ENCODE measurements around the gene NEK10.

Gene NEK10

DNA sequence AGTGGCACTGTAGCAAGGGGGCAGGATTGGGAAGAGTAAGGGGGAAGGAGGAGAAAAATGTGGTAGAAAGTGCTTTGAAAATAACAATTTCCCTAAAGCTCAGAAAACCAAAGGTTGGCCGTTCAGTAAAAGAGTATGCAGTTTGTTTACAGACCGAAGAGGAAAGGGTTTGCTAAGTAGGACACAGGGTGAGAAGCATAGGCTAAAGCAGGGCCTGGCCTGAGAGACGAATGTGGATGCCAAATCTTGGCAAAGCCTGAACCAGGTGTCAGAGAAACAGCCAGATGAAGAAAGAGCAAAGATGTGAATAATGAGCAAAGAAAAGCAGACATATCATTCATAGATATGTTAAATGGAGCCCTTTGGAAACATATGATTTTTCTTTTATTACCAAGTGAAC lies 17.1 kb downstream of the NEK10 start:
- ATAC-seq (ENCODE audit: low read depth) (no peak), DNase-seq (ENCODE audit: low spot score) (no peak)
- TF ChIP-seq, protein P1, sequence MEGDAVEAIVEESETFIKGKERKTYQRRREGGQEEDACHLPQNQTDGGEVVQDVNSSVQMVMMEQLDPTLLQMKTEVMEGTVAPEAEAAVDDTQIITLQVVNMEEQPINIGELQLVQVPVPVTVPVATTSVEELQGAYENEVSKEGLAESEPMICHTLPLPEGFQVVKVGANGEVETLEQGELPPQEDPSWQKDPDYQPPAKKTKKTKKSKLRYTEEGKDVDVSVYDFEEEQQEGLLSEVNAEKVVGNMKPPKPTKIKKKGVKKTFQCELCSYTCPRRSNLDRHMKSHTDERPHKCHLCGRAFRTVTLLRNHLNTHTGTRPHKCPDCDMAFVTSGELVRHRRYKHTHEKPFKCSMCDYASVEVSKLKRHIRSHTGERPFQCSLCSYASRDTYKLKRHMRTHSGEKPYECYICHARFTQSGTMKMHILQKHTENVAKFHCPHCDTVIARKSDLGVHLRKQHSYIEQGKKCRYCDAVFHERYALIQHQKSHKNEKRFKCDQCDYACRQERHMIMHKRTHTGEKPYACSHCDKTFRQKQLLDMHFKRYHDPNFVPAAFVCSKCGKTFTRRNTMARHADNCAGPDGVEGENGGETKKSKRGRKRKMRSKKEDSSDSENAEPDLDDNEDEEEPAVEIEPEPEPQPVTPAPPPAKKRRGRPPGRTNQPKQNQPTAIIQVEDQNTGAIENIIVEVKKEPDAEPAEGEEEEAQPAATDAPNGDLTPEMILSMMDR (IDR thresholded peaks at IDR 0.05; ENCODE audit: poor library complexity, severe bottlenecking), result no peak
- no peaks in the 10 kb centered on the region for H3K36me3 ChIP-seq (ENCODE audit: low read depth)
- no peak overlapping the region for H3K27ac ChIP-seq (ENCODE audit: poor library complexity, severe bottlenecking)
- H3K4me1 ChIP-seq (ENCODE audit: insufficient read depth, poor library complexity, severe bottlenecking), result peaks cover 13% of the 10 kb centered on the region
- H3K4me3 ChIP-seq (ENCODE audit: severe bottlenecking), result no peak overlapping the region
- H3K27me3 ChIP-seq (ENCODE audit: insufficient read depth, poor library complexity, severe bottlenecking), result no peaks in the 10 kb centered on the region
- no peaks in the 10 kb centered on the region for H3K9me3 ChIP-seq (ENCODE audit: severe bottlenecking)

GRCh38 chr3:27349832-27350231 lies 19.4 kb downstream of the NEK10 start:
- Histone ChIP-seq H3K36me3 (ENCODE audit: low read depth) (no peaks in the 10 kb centered on the region), H3K9me3 (ENCODE audit: severe bottlenecking) (no peaks in the 10 kb centered on the region), H3K4me1 (ENCODE audit: insufficient read depth, poor library complexity, severe bottlenecking) (peaks cover 17% of the 10 kb centered on the region), H3K4me3 (ENCODE audit: severe bottlenecking) (no peak overlapping the region), H3K27ac (ENCODE audit: poor library complexity, severe bottlenecking) (peak overlapping the region; percentile 41), H3K27me3 (ENCODE audit: insufficient read depth, poor library complexity, severe bottlenecking) (no peaks in the 10 kb centered on the region)
- TF ChIP-seq, protein P1 (IDR thresholded peaks at IDR 0.05; ENCODE audit: poor library complexity, severe bottlenecking), result no peak
- no peak for DNase-seq (ENCODE audit: low spot score)
- ATAC-seq (ENCODE audit: low read depth), result peak; percentile 78

- DNase-seq (ENCODE audit: low spot score) (no peak), ATAC-seq (ENCODE audit: low read depth) (peak; percentile 35; the same call in 1 of the 3 replicates)
- H3K27ac ChIP-seq (ENCODE audit: poor library complexity, severe bottlenecking), result no peak overlapping the region
- TF ChIP-seq, protein P1 (IDR thresholded peaks at IDR 0.05; ENCODE audit: poor library complexity, severe bottlenecking), result no peak
- no peaks in the 10 kb centered on the region for H3K36me3 ChIP-seq (ENCODE audit: low read depth)
- peaks cover 9% of the 10 kb centered on the region for H3K4me1 ChIP-seq (ENCODE audit: insufficient read depth, poor library complexity, severe bottlenecking)
- H3K9me3 ChIP-seq (ENCODE audit: severe bottlenecking), result peaks cover 2% of the 10 kb centered on the region
- no peak overlapping the region for H3K4me3 ChIP-seq (ENCODE audit: severe bottlenecking)
- H3K27me3 ChIP-seq (ENCODE audit: insufficient read depth, poor library complexity, severe bottlenecking), result no peaks in the 10 kb centered on the region
Measured at GRCh38 chr3:27345959-27346865, 23.0 kb downstream of the NEK10 start.

GRCh38 chr3:27345493-27345892 lies 23.7 kb downstream of the NEK10 start:
- no peak overlapping the region for H3K27ac ChIP-seq (ENCODE audit: poor library complexity, severe bottlenecking)
- H3K9me3 ChIP-seq (ENCODE audit: severe bottlenecking), result peaks cover 2% of the 10 kb centered on the region
- no peaks in the 10 kb centered on the region for H3K27me3 ChIP-seq (ENCODE audit: insufficient read depth, poor library complexity, severe bottlenecking)
- DNase-seq (ENCODE audit: low spot score) (no peak), ATAC-seq (ENCODE audit: low read depth) (no peak)
- no peak overlapping the region for H3K4me3 ChIP-seq (ENCODE audit: severe bottlenecking)
- H3K36me3 ChIP-seq (ENCODE audit: low read depth), result no peaks in the 10 kb centered on the region
- H3K4me1 ChIP-seq (ENCODE audit: insufficient read depth, poor library complexity, severe bottlenecking), result peaks cover 9% of the 10 kb centered on the region
- TF ChIP-seq, protein P1 (IDR thresholded peaks at IDR 0.05; ENCODE audit: poor library complexity, severe bottlenecking), result no peak

GRCh38 chr3:27345045-27345444 lies 24.1 kb downstream of the NEK10 start:
- no peaks in the 10 kb centered on the region for H3K27me3 ChIP-seq (ENCODE audit: insufficient read depth, poor library complexity, severe bottlenecking)
- no peak overlapping the region for H3K4me3 ChIP-seq (ENCODE audit: severe bottlenecking)
- peaks cover 4% of the 10 kb centered on the region for H3K4me1 ChIP-seq (ENCODE audit: insufficient read depth, poor library complexity, severe bottlenecking)
- H3K9me3 ChIP-seq (ENCODE audit: severe bottlenecking), result peaks cover 2% of the 10 kb centered on the region
- no peak for ATAC-seq (ENCODE audit: low read depth)
- no peak overlapping the region for H3K27ac ChIP-seq (ENCODE audit: poor library complexity, severe bottlenecking)
- no peaks in the 10 kb centered on the region for H3K36me3 ChIP-seq (ENCODE audit: low read depth)
- TF ChIP-seq, protein P1 (IDR thresholded peaks at IDR 0.05; ENCODE audit: poor library complexity, severe bottlenecking), result no peak
- DNase-seq (ENCODE audit: low spot score), result no peak
